Lower leg skin (tissue), 4 donors: Measurements from ENCODE around the gene PREX1. TPM values are rescaled to one million over a fixed set of nuclear protein-coding genes. Genes with fewer than 3 reads are reported as not detected.

Experiments used
- DNase-seq, 2 donors: peaks; one replicate each; pipeline ENCODE4 v3.0.0-alpha.2; 2019; ENCODE audit warnings: low spot score in 2 of 2
- H3K4me3 ChIP-seq: fragments of 200-600 bp; sonication (generic); 2 replicates; pipeline ENCODE4 v1.5.1; 2017; ENCODE audit warnings: mild to moderate bottlenecking, low read depth; ENCODE audit not compliant: poor library complexity, severe bottlenecking
- CTCF ChIP-seq, 3 donors: fragments of 450-650 bp; IDR thresholded peaks; one replicate each; pipeline ENCODE4 v1.5.1; 2016; ENCODE audit warnings: antibody characterized with exemption in 3 of 3, mild to moderate bottlenecking in 3 of 3, moderate library complexity in 2 of 3
- POLR2A ChIP-seq, 2 donors: fragments of 450-650 bp; IDR thresholded peaks; one replicate each; pipeline ENCODE4 v1.6.1; 2016 to 2017; ENCODE audit warnings: antibody characterized with exemption in 2 of 2, mild to moderate bottlenecking in 1 of 2, moderate library complexity in 1 of 2
- WGBS, 2 donors: methylation state at CpG; one replicate each; pipeline ENCODE4 v1.1.5; 2018; 5-methylcytosine and 5-hydroxymethylcytosine counted together
- intact Hi-C: fragments of 100-400 bp; cut with DNase I; formaldehyde crosslinking; loops from one replicate; pipeline ENCODE4 v1.15.0; 2023; ENCODE audit warnings: low total_unique reads
- total RNA-seq, 4 donors: library from RNA; depleted of rRNA; stranded (reverse); fragments of >200 nt; gene quantifications; one replicate each; pipeline ENCODE4 v1.1.0, GENCODE V29; 2016

The PREX1 gene
- total RNA-seq, 4 donors from 2014 or later, result 5.4 to 18.6 (median 7.9) TPM

GRCh38 chr20:48717095-48717672 is 110.6 kb downstream of the PREX1 start:
- TF ChIP-seq CTCF (IDR thresholded peaks at IDR 0.05) (no peak), POLR2A (IDR thresholded peaks at IDR 0.05) (no peak)
- WGBS, 2 donors, result 83 to 89% methylated on average over 2 of the region's 2 CpGs
- no peak overlapping the region for H3K4me3 ChIP-seq
- no peak for DNase-seq
- intact Hi-C loops, result no loop called here

- H3K4me3 ChIP-seq, result no peak overlapping the region
- TF ChIP-seq POLR2A (IDR thresholded peaks at IDR 0.05), result no peak
- TF ChIP-seq CTCF (IDR thresholded peaks at IDR 0.05), result no peak
- intact Hi-C loops, result no loop called here
- DNase-seq, result no peak
- 84 to 94% methylated on average over 7 of the region's 7 CpGs for WGBS, 2 donors
Measured at GRCh38 chr20:48716541-48716940, 111.3 kb downstream of the PREX1 start.

GRCh38 chr20:48716086-48716485 is 111.7 kb downstream of the PREX1 start:
- intact Hi-C loops, result no loop called here
- H3K4me3 ChIP-seq, result no peak overlapping the region
- WGBS, 2 donors, result 86% methylated on average over 13 of the region's 13 CpGs
- TF ChIP-seq POLR2A (IDR thresholded peaks at IDR 0.05) (no peak), CTCF (IDR thresholded peaks at IDR 0.05) (no peak)
- DNase-seq, result no peak

GRCh38 chr20:48714764-48715163 is 113.0 kb downstream of the PREX1 start:
- intact Hi-C loops, result no loop called here
- no peak overlapping the region for H3K4me3 ChIP-seq
- WGBS, 2 donors, result 93 to 97% methylated on average over 4 of the region's 4 CpGs
- DNase-seq, result no peak
- no peak for TF ChIP-seq CTCF (IDR thresholded peaks at IDR 0.05)
- no peak for TF ChIP-seq POLR2A (IDR thresholded peaks at IDR 0.05)

- intact Hi-C loops, result no loop called here
- DNase-seq, result no peak
- TF ChIP-seq CTCF (IDR thresholded peaks at IDR 0.05) (no peak), POLR2A (IDR thresholded peaks at IDR 0.05) (no peak)
- 84 to 90% methylated on average over 10 of the region's 10 CpGs for WGBS, 2 donors
- no peak overlapping the region for H3K4me3 ChIP-seq
Measured at GRCh38 chr20:48711696-48712464, 115.9 kb downstream of the PREX1 start.
